GM12878 (cell line): ENCODE results near the gene SFXN2.

ENCODE experiments used
- CTCF ChIP-seq, 3 experiments: IDR thresholded peaks in 2 of 3; conservative IDR thresholded peaks in 1 of 3; 2 replicates each; pipeline ENCODE4 v1.5.1; 2011; ENCODE audit warnings: low read depth in 3 of 3, low read length in 3 of 3, mild to moderate bottlenecking in 3 of 3, control low read depth in 2 of 3, moderate library complexity in 2 of 3, inconsistent platforms in 1 of 3, mixed read lengths in 1 of 3; ENCODE audit not compliant: control insufficient read depth in 2 of 3, insufficient read depth in 1 of 3; ENCODE audit errors: extremely low read depth in 1 of 3
- DPF2 ChIP-seq: fragments of 450-650 bp; IDR thresholded peaks from 2 replicates; pipeline ENCODE4 v1.6.1; 2017; ENCODE audit warnings: mild to moderate bottlenecking
- SIN3A ChIP-seq: IDR thresholded peaks from 2 replicates; pipeline ENCODE4 v1.6.1; 2012; ENCODE audit warnings: low read depth, low read length, improper control_type of control experiment
- TARDBP ChIP-seq: IDR thresholded peaks from 2 replicates; pipeline ENCODE4 v1.6.1; 2016; ENCODE audit warnings: borderline replicate concordance
- ZBED1 ChIP-seq: IDR thresholded peaks from 2 replicates; pipeline ENCODE4 v1.6.1; 2016; ENCODE audit warnings: borderline replicate concordance
- ZNF687 ChIP-seq: fragments of 450-650 bp; IDR thresholded peaks from 2 replicates; pipeline ENCODE4 v1.6.1; 2017; ENCODE audit warnings: mild to moderate bottlenecking, moderate library complexity

GRCh38 chr10:102714621-102715455 lies at the start of gene SFXN2:
- TF ChIP-seq SIN3A (peak; percentile 90), DPF2 (no peak; the same call in 1 of the 2 replicates), ZNF687 (no peak), TARDBP (no peak), CTCF (IDR thresholded peaks at IDR 0.05 in 2 of 3, conservative IDR thresholded peaks at IDR 0.05 in 1 of 3; ENCODE audit: control insufficient read depth in 2 of 3, extremely low read depth in 1 of 3, insufficient read depth in 1 of 3, low read depth in 3 of 3, low read length in 3 of 3) (peak; percentile 18 to 25 (median 22); a peak in 4 of 6 replicates), ZBED1 (no peak)
